DMS 273 (cell line): Measurements from ENCODE around the gene AGK.
"Not testable (repeated sequence)": the region's sequence is repeated elsewhere in the genome, so short reads cannot be mapped to it uniquely, and the experiment has no call there.

Source experiments
- DNase-seq: peaks from one replicate; lab custom pipeline; 2025; ENCODE audit not compliant: unreplicated experiment; lab: John Stamatoyannopoulos, UW

Gene AGK

DNA sequence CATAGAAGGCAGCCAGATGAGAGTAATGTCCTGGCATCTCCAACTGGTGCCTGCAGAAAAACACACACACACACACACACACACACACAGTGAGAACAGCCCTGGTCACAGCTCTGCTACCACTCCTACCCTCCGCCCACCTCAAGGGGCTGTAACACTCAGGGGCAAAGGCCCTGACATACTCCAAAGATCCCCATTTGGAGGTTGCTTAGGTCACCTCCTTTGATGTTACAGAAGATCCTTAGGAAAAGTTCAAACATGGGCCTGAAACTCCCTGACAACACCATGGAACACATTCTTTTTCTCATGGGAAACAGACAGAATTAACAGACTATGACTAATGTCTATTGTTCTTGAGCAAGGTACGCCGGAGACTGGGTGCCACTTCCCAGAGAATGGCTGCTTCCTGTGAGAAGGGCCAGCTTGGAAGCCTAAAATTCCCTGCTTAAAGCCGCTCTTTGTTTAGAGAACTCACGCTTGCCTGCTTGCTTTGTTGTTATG, 123.0 kb downstream of the AGK start:
- DNase-seq: no peak

GRCh38 chr7:141674702-141675101, 123.5 kb downstream of the AGK start:
- DNase-seq: no peak

DNA sequence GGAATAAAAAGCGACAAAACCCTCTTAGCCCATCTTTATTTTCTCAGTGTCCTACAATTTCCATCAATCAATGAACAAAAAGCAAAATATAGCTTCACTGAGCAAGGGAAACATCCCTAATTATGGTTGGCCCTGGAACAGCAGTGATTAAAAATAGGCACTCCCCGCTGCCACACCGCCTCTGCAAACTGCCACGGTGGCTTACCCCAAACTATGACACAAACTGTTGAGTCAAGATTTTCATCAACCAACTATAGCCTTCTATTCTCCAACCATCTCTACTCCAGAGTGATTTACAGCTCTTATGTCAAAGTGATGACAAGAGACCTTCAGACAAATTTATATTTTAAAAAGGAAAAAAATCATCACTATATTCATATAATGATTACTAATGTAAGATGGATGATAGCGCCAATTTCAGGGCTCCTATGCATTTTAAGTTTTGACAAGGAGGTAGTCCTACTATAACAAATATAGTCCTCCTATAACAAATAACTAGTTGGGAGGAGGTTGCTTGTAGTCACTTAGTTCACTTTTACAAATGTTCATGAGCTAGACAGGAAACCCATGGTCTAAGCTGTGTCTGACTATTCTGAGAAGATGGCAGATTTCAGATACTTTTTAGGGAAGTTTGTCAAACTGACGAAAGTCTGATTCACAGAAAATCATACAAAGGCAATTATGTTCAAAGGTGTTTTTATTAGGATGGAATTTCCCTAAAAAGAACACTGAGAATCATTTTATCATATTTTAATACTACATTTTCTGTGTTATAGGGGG, 124.4 kb downstream of the AGK start:
- no peak for DNase-seq

GRCh38 chr7:141676618-141677017, 125.4 kb downstream of the AGK start:
- no peak for DNase-seq

- DNase-seq: no peak
Measured at GRCh38 chr7:141679014-141679413, 127.8 kb downstream of the AGK start.

DNA sequence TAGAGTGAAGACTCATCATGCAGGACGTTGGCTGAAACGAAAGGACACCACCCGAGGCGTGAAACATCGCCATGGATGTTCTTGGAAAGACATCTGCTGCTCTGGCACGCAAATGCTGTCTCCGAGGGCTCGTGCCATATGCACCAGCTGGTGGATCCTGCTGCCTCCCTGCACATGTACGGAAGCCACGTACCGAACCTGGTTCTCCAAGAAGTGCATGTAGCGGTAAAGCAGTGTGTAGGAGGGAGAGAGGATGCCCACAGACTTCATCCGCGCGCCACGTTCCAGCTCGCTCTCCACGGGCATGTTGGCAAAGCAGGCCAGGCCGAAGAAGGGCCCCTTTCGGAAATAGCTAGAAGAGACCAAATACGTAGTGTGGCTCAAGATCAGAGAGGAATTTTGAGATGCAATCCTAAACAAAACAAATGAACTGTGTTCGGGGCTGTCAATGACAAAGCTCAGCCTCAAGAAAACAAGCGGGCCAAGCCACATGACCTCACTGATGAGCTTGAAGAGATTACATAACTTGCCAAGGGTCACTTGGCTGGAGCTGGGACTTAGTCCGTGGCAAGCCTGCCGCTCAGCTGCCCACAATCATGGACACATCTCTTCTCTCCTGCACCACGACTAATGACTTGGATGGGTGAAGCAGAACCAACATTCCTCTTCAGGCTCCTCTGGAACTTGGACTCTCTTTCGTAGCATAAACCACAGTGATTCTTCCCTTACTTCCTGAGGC, 134.2 kb downstream of the AGK start:
- DNase-seq: peak; percentile 92

DNA sequence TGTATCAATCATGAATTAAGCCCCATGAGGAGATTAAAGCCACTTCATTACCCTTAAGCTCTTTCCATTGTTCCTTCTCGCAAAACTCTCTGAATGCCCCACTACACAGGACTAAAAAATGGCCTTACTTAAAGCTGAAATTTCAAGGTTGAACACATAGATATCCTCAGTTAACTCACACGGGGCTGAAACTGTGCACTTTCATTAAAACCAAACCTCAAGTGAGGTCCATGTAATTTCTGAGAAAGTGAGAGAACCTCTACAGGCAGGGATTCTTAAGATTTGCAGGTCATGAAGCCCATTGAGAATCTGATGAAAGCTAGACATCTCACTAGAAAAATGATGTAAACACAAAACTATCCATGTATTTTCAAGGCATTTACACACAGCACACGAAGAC, 134.9 kb downstream of the AGK start:
- no peak for DNase-seq

DNA sequence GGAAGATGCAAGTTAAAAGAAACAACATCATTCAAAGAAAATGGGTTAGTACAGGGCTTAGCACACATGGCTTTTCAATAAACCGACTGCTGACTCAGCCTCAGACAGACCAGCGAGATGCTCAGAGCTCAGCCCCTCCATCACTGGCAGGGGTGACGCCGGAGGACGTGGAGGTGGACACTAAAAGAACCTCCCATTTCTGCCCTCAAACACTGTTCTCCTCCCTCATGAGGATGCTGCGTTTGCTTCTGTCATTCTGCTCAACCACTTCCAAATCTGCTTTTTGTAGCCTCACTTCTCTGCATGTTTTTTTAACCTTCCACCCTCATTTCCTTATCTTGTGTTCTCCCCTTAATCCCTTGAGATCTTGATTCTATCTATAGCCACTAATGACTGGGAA, 135.5 kb downstream of the AGK start:
- DNase-seq: no peak

- no peak for DNase-seq
Measured at GRCh38 chr7:141688043-141688442, 136.8 kb downstream of the AGK start.

- DNase-seq: not testable (repeated sequence)
Measured at GRCh38 chr7:141689072-141689825, 138.0 kb downstream of the AGK start.

DNA sequence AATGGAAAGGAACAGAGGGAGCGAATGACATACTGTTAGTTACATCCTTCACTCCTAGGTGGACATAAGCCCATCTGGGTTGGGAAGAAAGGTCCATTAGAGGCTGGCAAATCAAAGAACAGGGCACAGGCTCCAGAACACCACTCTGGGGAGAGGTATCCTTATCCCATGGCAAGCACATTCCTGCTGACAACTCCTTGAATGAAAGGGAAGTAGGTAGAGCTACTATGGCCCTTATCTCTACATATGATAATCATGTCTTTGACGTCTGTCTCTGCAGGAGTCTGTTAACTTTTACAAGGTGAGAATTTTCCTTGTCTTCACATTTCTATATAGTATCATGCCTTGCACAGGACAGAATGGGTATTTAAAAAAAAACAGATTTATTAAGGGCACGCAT, 140.3 kb downstream of the AGK start:
- DNase-seq: no peak

DNA sequence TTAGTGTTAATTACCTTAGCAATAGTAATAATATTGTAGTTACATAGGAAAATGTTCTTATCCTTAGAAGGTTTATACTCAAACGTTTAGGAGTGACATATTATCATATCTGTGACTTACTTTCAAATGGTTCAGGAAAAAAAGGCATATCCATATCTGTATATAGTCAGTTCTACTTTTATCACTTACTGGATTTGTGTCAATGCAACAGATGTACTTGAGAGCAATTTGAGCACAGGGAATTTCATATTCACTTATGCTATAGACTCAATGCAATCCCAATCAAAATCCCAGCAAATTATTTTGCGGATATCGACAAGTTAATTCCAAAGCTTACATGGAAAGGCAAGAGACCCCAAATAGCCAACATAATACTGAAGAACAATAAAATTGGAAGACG, 140.8 kb downstream of the AGK start:
- no peak for DNase-seq

DNA sequence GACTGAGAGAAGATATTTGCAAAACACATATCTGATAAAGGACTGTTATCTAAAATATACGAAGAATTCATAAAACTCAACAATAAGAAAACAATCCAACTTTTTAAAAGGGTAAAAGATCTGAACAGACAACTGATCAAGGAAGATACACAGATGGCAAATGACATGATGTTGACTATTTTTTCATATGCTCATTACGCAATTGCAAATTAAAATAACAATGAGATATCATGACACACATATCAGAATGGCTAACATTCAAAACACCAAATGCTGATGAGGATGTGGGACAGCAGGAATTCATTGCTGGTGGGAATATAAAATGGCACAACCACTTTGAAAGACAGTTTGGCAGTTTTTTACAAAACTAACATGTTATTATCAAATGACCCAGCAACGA, 141.9 kb downstream of the AGK start:
- no peak for DNase-seq

- peak; percentile 42 for DNase-seq
Measured at GRCh38 chr7:141695803-141696289, 144.6 kb downstream of the AGK start.

DNA sequence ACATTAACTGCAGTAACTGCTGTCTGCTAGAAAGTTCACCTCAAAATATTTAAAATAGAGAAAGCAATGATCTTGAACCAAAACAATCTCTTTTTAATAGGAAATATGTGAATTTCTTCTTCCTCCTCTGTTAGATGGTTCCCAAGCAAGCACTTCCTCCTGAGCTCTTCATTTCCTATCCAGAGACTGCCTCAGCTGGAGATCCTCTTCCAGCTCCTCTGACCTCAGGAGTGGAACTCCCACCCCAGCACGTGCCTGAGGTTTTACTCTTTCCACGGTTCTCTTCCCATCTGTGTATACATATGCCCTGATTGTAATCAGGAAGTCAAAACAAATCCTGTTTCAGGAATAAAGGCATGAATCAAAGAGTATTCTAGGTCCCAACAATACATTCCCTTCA, 145.1 kb downstream of the AGK start:
- peak; percentile 65 for DNase-seq

- peak; percentile 32 for DNase-seq
Measured at GRCh38 chr7:141697211-141697871, 146.1 kb downstream of the AGK start.

DNA sequence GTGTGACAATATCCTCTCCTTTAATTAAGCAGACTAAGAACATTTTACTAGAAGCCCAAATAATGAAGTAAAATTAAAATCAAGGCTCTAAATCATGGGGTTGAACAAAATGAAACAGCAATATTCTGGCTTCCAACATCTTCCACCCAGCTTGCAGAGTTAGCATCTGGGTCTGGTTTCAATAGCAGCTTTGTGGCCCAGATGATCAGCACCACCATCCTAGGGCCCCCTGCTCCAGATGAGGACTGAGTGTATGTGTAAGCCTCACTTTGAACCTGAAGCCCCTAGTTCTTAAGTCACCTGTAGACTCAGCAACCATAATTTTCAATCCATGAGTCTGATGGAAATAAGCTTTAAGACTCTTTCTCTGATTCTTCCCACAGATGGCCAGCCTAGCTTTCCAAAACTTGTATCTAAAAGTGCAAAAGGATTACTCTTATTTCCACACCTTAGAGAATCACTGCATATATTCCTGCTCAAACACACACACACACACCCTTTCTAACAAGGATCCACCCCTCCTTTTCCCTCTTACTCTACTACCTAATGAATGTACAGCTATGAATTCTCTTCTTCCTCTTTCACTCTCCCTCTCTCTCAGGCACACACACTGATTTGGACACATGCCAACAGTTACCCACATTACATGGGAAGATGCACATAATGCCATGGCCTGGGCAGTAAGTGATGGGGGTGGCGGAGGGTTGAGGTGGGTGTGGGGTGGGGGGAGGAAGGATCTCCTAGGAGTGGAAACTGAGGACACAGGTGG, 147.2 kb downstream of the AGK start:
- DNase-seq: peak; percentile 49

- no peak for DNase-seq
Measured at GRCh38 chr7:141699860-141700259, 148.7 kb downstream of the AGK start.

GRCh38 chr7:141700296-141700847, 149.2 kb downstream of the AGK start:
- no peak for DNase-seq

GRCh38 chr7:141700848-141701371, 149.7 kb downstream of the AGK start:
- DNase-seq: peak; percentile 56
